Measurements from ENCODE around the gene ASB10.

GRCh38 chr7:151178236-151178635 lies 8.8 kb downstream of the ASB10 start:
- TF ChIP-seq POLR2A (IDR thresholded peaks at IDR 0.05) (no peak), CTCF (IDR thresholded peaks at IDR 0.05) (no peak), EP300 (IDR thresholded peaks at IDR 0.05) (no peak)
